ENCODE data around the gene NFIA. TPM values are rescaled to one million over a fixed set of nuclear protein-coding genes. Genes with fewer than 3 reads are reported as not detected.
A peak's percentile ranks its signal among the peaks of the same experiment; 100 is the strongest.

NFIA gene
- total and polyA plus RNA-seq, 7 experiments from 2014 or later: 1.0 to 8.6 (median 5.9) TPM

GRCh38 chr1:61337981-61338848, 255.9 kb downstream of the NFIA start:
- Mint-ChIP-seq H3K4me1 (no peaks in the 10 kb centered on the region), H3K36me3 (peaks cover 0 to under 1% (median 0%) of the 10 kb centered on the region in 5 donors), H3K27me3 (peaks cover 0 to 9% (median 0%) of the 10 kb centered on the region in 5 donors), H3K4me3 (no peak overlapping the region), H3K9me3 (no peaks in the 10 kb centered on the region), H3K27ac (no peak overlapping the region)
- CTCF ChIA-PET: no interaction called here
- Histone ChIP-seq H3K9me3 (ENCODE audit: control insufficient read depth in 2 of 3, low read length in 3 of 3) (no peaks in the 10 kb centered on the region), H3K4me3 (ENCODE audit: low read length) (no peak overlapping the region), H3K27me3 (ENCODE audit: control insufficient read depth in 2 of 2, insufficient read depth in 2 of 2, low read length in 2 of 2) (no peaks in the 10 kb centered on the region), H3K36me3 (ENCODE audit: control insufficient read depth in 2 of 3, insufficient read depth in 3 of 3, low read length in 3 of 3) (no peaks in the 10 kb centered on the region), H3K4me1 (ENCODE audit: control insufficient read depth in 2 of 2, insufficient read depth in 2 of 2, low read length in 2 of 2) (no peaks in the 10 kb centered on the region), H3K27ac (ENCODE audit: low read depth, low read length) (no peak overlapping the region)
- ATAC-seq (peak; percentile 24), DNase-seq (no peak)
- intact Hi-C loops (cut with micrococcal nuclease): loop anchor here in 1 of 2 donors (10.0 kb wide), 1 partner anchor 283 kb away; no protein-coding TSS in a partner anchor
- POLR2A ChIA-PET: no interaction called here

GRCh38 chr1:61338899-61339298, 256.5 kb downstream of the NFIA start:
- Mint-ChIP-seq H3K27ac (no peak overlapping the region), H3K9me3 (no peaks in the 10 kb centered on the region), H3K4me3 (no peak overlapping the region), H3K4me1 (no peaks in the 10 kb centered on the region), H3K27me3 (peaks cover 0 to 14% (median 0%) of the 10 kb centered on the region in 5 donors), H3K36me3 (no peaks in the 10 kb centered on the region)
- no peaks in the 10 kb centered on the region for H3K9me3 ChIP-seq (ENCODE audit: control insufficient read depth in 2 of 3, low read length in 3 of 3)
- no peaks in the 10 kb centered on the region for H3K36me3 ChIP-seq (ENCODE audit: control insufficient read depth in 2 of 3, insufficient read depth in 3 of 3, low read length in 3 of 3)
- CTCF ChIA-PET: no interaction called here
- no peak for ATAC-seq
- DNase-seq: no peak
- no peaks in the 10 kb centered on the region for H3K4me1 ChIP-seq (ENCODE audit: control insufficient read depth in 2 of 2, insufficient read depth in 2 of 2, low read length in 2 of 2)
- intact Hi-C loops (cut with micrococcal nuclease): loop anchor here in 1 of 2 donors (10.0 kb wide), 1 partner anchor 284 kb away; no protein-coding TSS in a partner anchor
- no peak overlapping the region for H3K27ac ChIP-seq (ENCODE audit: low read depth, low read length)
- H3K27me3 ChIP-seq (ENCODE audit: control insufficient read depth in 2 of 2, insufficient read depth in 2 of 2, low read length in 2 of 2): no peaks in the 10 kb centered on the region
- H3K4me3 ChIP-seq (ENCODE audit: low read length): no peak overlapping the region
- POLR2A ChIA-PET: no interaction called here

GRCh38 chr1:61341426-61341825, 259.1 kb downstream of the NFIA start:
- Histone ChIP-seq H3K9me3 (ENCODE audit: control insufficient read depth in 2 of 3, low read length in 3 of 3) (no peaks in the 10 kb centered on the region), H3K4me3 (ENCODE audit: low read length) (no peak overlapping the region), H3K36me3 (ENCODE audit: control insufficient read depth in 2 of 3, insufficient read depth in 3 of 3, low read length in 3 of 3) (no peaks in the 10 kb centered on the region), H3K27me3 (ENCODE audit: control insufficient read depth in 2 of 2, insufficient read depth in 2 of 2, low read length in 2 of 2) (no peaks in the 10 kb centered on the region), H3K4me1 (ENCODE audit: control insufficient read depth in 2 of 2, insufficient read depth in 2 of 2, low read length in 2 of 2) (no peaks in the 10 kb centered on the region), H3K27ac (ENCODE audit: low read depth, low read length) (no peak overlapping the region)
- ChIA-PET CTCF (no interaction called here), POLR2A (no interaction called here)
- intact Hi-C loops (cut with micrococcal nuclease): no loop called here
- no peak overlapping the region for H3K4me3 Mint-ChIP-seq
- peaks cover 0 to 2% (median 0%) of the 10 kb centered on the region in 11 donors for H3K9me3 Mint-ChIP-seq
- DNase-seq (no peak), ATAC-seq (no peak)
- peaks cover 0 to 21% (median 0%) of the 10 kb centered on the region in 5 donors for H3K27me3 Mint-ChIP-seq
- no peak overlapping the region for H3K27ac Mint-ChIP-seq
- peaks cover 0 to 5% (median 0%) of the 10 kb centered on the region in 5 donors for H3K36me3 Mint-ChIP-seq
- H3K4me1 Mint-ChIP-seq: no peaks in the 10 kb centered on the region

- no peaks in the 10 kb centered on the region for H3K4me1 ChIP-seq (ENCODE audit: control insufficient read depth in 2 of 2, insufficient read depth in 2 of 2, low read length in 2 of 2)
- POLR2A ChIA-PET: no interaction called here
- H3K27ac ChIP-seq (ENCODE audit: low read depth, low read length): no peak overlapping the region
- Mint-ChIP-seq H3K9me3 (peaks cover 0 to 2% (median 0%) of the 10 kb centered on the region in 11 donors), H3K36me3 (peaks cover 0 to 11% (median 0%) of the 10 kb centered on the region in 5 donors), H3K27ac (no peak overlapping the region), H3K4me3 (no peak overlapping the region), H3K4me1 (no peaks in the 10 kb centered on the region), H3K27me3 (peaks cover 0 to 18% (median 0%) of the 10 kb centered on the region in 5 donors)
- no peak overlapping the region for H3K4me3 ChIP-seq (ENCODE audit: low read length)
- no peaks in the 10 kb centered on the region for H3K36me3 ChIP-seq (ENCODE audit: control insufficient read depth in 2 of 3, insufficient read depth in 3 of 3, low read length in 3 of 3)
- DNase-seq (no peak), ATAC-seq (no peak)
- intact Hi-C loops (cut with micrococcal nuclease): no loop called here
- CTCF ChIA-PET: no interaction called here
- no peaks in the 10 kb centered on the region for H3K27me3 ChIP-seq (ENCODE audit: control insufficient read depth in 2 of 2, insufficient read depth in 2 of 2, low read length in 2 of 2)
- no peaks in the 10 kb centered on the region for H3K9me3 ChIP-seq (ENCODE audit: control insufficient read depth in 2 of 3, low read length in 3 of 3)
Measured at GRCh38 chr1:61343734-61344420, 261.5 kb downstream of the NFIA start.

- CTCF ChIA-PET: no interaction called here
- peaks cover 0 to 18% (median 0%) of the 10 kb centered on the region in 5 donors for H3K27me3 Mint-ChIP-seq
- peaks cover 0 to 2% (median 0%) of the 10 kb centered on the region in 11 donors for H3K9me3 Mint-ChIP-seq
- POLR2A ChIA-PET: no interaction called here
- H3K27me3 ChIP-seq (ENCODE audit: control insufficient read depth in 2 of 2, insufficient read depth in 2 of 2, low read length in 2 of 2): no peaks in the 10 kb centered on the region
- no peaks in the 10 kb centered on the region for H3K4me1 ChIP-seq (ENCODE audit: control insufficient read depth in 2 of 2, insufficient read depth in 2 of 2, low read length in 2 of 2)
- H3K4me1 Mint-ChIP-seq: no peaks in the 10 kb centered on the region
- no peaks in the 10 kb centered on the region for H3K36me3 ChIP-seq (ENCODE audit: control insufficient read depth in 2 of 3, insufficient read depth in 3 of 3, low read length in 3 of 3)
- DNase-seq: no peak
- no peak overlapping the region for H3K4me3 ChIP-seq (ENCODE audit: low read length)
- H3K36me3 Mint-ChIP-seq: peaks cover 0 to 11% (median 0%) of the 10 kb centered on the region in 5 donors
- H3K27ac ChIP-seq (ENCODE audit: low read depth, low read length): no peak overlapping the region
- intact Hi-C loops (cut with micrococcal nuclease): no loop called here
- ATAC-seq: no peak
- no peaks in the 10 kb centered on the region for H3K9me3 ChIP-seq (ENCODE audit: control insufficient read depth in 2 of 3, low read length in 3 of 3)
- no peak overlapping the region for H3K27ac Mint-ChIP-seq
- H3K4me3 Mint-ChIP-seq: no peak overlapping the region
Measured at GRCh38 chr1:61344696-61345095, 262.3 kb downstream of the NFIA start.

- no peak overlapping the region for H3K4me3 Mint-ChIP-seq
- POLR2A ChIA-PET: no interaction called here
Measured at GRCh38 chr1:61348025-61348665, 265.8 kb downstream of the NFIA start.

More at GRCh38 chr1:61348025-61348665, 265.8 kb downstream of the NFIA start:
- ATAC-seq (no peak), DNase-seq (no peak)
- Mint-ChIP-seq H3K4me1 (peaks cover 0 to 2% (median 0%) of the 10 kb centered on the region in 7 donors), H3K27me3 (peaks cover 0 to 18% (median 0%) of the 10 kb centered on the region in 5 donors), H3K27ac (no peak overlapping the region), H3K9me3 (peaks cover 0 to 2% (median 0%) of the 10 kb centered on the region in 11 donors), H3K36me3 (peaks cover 0 to 14% (median 0%) of the 10 kb centered on the region in 5 donors)
- Histone ChIP-seq H3K4me1 (ENCODE audit: control insufficient read depth in 2 of 2, insufficient read depth in 2 of 2, low read length in 2 of 2) (no peaks in the 10 kb centered on the region), H3K4me3 (ENCODE audit: low read length) (no peak overlapping the region), H3K27ac (ENCODE audit: low read depth, low read length) (no peak overlapping the region), H3K9me3 (ENCODE audit: control insufficient read depth in 2 of 3, low read length in 3 of 3) (no peaks in the 10 kb centered on the region), H3K36me3 (ENCODE audit: control insufficient read depth in 2 of 3, insufficient read depth in 3 of 3, low read length in 3 of 3) (no peaks in the 10 kb centered on the region), H3K27me3 (ENCODE audit: control insufficient read depth in 2 of 2, insufficient read depth in 2 of 2, low read length in 2 of 2) (no peaks in the 10 kb centered on the region)
- CTCF ChIA-PET: no interaction called here
- intact Hi-C loops (cut with micrococcal nuclease): no loop called here

All from naive thymus-derived CD4-positive, alpha-beta T cell (primary cell).